Stimulated activated CD8-positive, alpha-beta memory T cell treated with anti-CD3 and anti-CD28 coated beads, Interleukin-4, amount 100 ng/mL, for 1 hour (primary cell): Measurements from ENCODE around the gene SETD5.
A peak's percentile ranks its signal among the peaks of the same experiment; 100 is the strongest.

ENCODE experiments used
- DNase-seq, 2 donors: peaks; one replicate each; pipeline ENCODE4 v3.0.0-alpha.2; 2020; ENCODE audit warnings: low read depth in 2 of 2, low spot score in 1 of 2

Gene SETD5

GRCh38 chr3:9503283-9503682, 105.9 kb downstream of the SETD5 start:
- DNase-seq = peak; percentile 17 to 37

GRCh38 chr3:9507586-9508578, 110.5 kb downstream of the SETD5 start:
- DNase-seq = no peak

GRCh38 chr3:9508781-9509180, 111.4 kb downstream of the SETD5 start:
- no peak for DNase-seq

DNA sequence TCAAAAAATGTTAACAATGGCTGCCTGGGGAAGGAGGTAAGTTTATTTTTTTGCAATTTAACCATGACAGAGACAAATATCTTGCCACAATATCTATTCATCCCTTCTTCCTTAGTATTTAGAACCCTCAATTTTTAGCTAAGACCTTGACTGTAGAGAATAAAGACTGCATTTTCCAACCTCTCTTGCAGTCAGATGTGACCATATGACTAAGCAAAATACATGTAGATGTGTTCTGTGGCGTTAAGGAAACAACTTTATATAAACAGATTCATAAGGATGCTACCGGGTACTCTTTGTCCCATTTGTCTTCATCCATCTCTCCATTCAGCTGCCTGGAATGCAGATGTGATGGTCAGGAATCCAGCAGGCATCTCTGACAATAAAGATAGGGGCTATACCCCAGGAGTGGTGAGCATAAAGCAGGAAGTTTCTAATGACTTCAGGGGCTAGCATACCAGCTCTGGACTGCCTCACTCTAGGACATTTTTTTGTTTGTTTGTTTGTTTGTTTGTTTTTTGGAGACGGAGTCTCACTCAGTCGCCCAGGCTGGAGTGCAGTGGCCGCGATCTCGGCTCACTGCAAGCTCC, 115.1 kb downstream of the SETD5 start:
- no peak for DNase-seq

- no peak for DNase-seq
Measured at GRCh38 chr3:9514306-9514705, 116.9 kb downstream of the SETD5 start.

- no peak for DNase-seq
Measured at GRCh38 chr3:9514956-9515355, 117.5 kb downstream of the SETD5 start.

DNA sequence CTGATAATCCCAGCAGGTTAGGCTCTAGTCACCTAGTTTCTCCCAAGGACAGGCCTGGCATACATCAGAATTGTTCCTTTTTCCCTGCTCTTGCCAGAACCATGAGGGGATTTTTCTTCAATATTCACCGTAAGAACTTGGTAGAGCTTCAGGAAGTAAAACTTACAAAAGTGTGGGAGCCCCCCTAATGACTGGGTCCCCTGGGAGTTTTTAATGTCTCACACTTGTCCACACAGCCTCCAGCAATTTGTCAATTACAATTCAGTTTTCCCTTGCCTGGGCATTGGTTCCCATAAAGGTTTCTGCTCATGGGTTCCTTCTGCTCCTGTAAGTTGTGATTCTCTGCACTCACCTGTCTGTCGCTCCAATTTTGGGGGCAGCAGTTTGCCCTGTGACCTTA, 127.7 kb downstream of the SETD5 start:
- no peak for DNase-seq
